ENCODE measurements around the gene BRD3.

DNA sequence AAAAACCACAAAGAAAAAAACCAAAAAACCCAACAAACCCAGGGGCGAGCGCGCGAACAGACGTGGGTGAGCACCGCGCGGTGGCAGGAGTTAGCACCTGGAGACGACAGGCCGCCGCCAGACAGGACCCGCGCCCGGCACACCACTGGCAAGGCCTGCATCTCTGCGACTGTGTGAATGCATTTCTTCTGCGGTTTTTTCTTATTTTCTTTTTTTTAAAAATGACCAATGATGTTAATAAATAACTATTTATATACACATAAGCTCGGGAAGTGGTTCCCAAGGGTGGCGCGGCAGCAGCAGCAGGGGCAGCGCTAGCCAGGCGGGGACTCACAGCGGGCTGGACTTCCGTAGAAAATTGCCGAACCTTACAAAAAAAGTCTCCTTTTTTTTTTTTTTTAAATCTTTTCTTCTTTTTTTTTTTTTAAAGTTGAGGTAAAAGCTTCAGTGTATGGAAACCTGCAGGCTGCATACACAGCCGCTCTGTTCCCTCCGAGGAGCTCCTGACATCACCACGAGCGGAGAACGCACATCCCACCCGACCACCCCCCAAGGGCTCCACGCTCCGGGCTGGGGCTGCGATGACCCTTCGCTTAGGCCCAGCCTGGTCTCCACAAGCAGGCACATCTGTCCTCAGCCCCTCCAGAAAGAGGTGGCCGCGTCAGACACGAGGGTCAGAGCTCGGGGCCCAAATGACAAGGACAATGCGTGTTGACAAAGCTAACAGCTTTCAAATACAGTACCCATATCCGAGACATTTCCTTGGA lies 35.2 kb downstream of the BRD3 start:
- TF ChIP-seq CTCF (optimal IDR thresholded peaks at IDR 0.05 in 1 of 3, IDR thresholded peaks at IDR 0.05 in 1 of 3, conservative IDR thresholded peaks at IDR 0.05 in 1 of 3; ENCODE audit: extremely low read depth in 1 of 3, insufficient read depth in 2 of 3, low read length in 3 of 3) = no peak
- no peak for TF ChIP-seq EZH2 (IDR thresholded peaks at IDR 0.05; ENCODE audit: low read length)
